T1000 (cell line): Measurements from ENCODE around the gene ZNF43.
A peak's percentile ranks its signal among the peaks of the same experiment; 100 is the strongest.
"Not testable (repeated sequence)": the region's sequence is repeated elsewhere in the genome, so short reads cannot be mapped to it uniquely, and the experiment has no call there.

Experiments
- DNase-seq: peaks from one replicate; lab custom pipeline; 2025; ENCODE audit warnings: mixed read lengths; lab: John Stamatoyannopoulos, UW

The ZNF43 gene

GRCh38 chr19:21835810-21836444 lies at the start of gene ZNF43:
Gene ZNF43 (minus strand): TSS chr19:21836182. CDS start chr19:21836038, 144 bp downstream.
- peak; percentile 82 for DNase-seq

GRCh38 chr19:21885516-21885915 lies 49.5 kb upstream of the ZNF43 start:
- not testable (repeated sequence) for DNase-seq

GRCh38 chr19:21884786-21885185 lies 48.8 kb upstream of the ZNF43 start:
- not testable (repeated sequence) for DNase-seq

- no peak for DNase-seq
Observed at GRCh38 chr19:21883516-21883915, 47.5 kb upstream of the ZNF43 start.

- not testable (repeated sequence) for DNase-seq
Observed at GRCh38 chr19:21880761-21881160, 44.8 kb upstream of the ZNF43 start.

GRCh38 chr19:21878646-21879045 lies 42.7 kb upstream of the ZNF43 start:
- no peak for DNase-seq

GRCh38 chr19:21877976-21878375 lies 42.0 kb upstream of the ZNF43 start:
- DNase-seq: no peak

GRCh38 chr19:21876608-21877007 lies 40.6 kb upstream of the ZNF43 start:
- DNase-seq: not testable (repeated sequence)

GRCh38 chr19:21856773-21857514 lies 21.0 kb upstream of the ZNF43 start:
- no peak for DNase-seq

GRCh38 chr19:21851596-21852345 lies 15.8 kb upstream of the ZNF43 start:
- peak; percentile 86 for DNase-seq

GRCh38 chr19:21850656-21851255 lies 14.8 kb upstream of the ZNF43 start:
- DNase-seq: no peak

- peak; percentile 49 for DNase-seq
Observed at GRCh38 chr19:21848706-21849105, 12.7 kb upstream of the ZNF43 start.

GRCh38 chr19:21843081-21843480 lies 7.1 kb upstream of the ZNF43 start:
- no peak for DNase-seq

- DNase-seq: no peak
Observed at GRCh38 chr19:21841488-21842097, 5.6 kb upstream of the ZNF43 start.

- DNase-seq: no peak
Observed at GRCh38 chr19:21841081-21841480, 5.1 kb upstream of the ZNF43 start.

- DNase-seq: no peak
Observed at GRCh38 chr19:21839976-21840375, 4.0 kb upstream of the ZNF43 start.

GRCh38 chr19:21838646-21839045 lies 2.7 kb upstream of the ZNF43 start:
- DNase-seq: no peak

- DNase-seq: no peak
Observed at GRCh38 chr19:21835429-21835809, 563 bp downstream of the ZNF43 start.

- no peak for DNase-seq
Observed at GRCh38 chr19:21833733-21834132, 2.2 kb downstream of the ZNF43 start.

- DNase-seq: no peak
Observed at GRCh38 chr19:21824679-21825078, 11.3 kb downstream of the ZNF43 start.

- DNase-seq: no peak
Observed at GRCh38 chr19:21823224-21823623, 12.8 kb downstream of the ZNF43 start.

GRCh38 chr19:21812448-21812847 lies 23.5 kb downstream of the ZNF43 start:
- DNase-seq: no peak
